ENCODE measurements around the gene HNF1A.
A peak's percentile ranks its signal among the peaks of the same experiment; 100 is the strongest.
"Not testable (repeated sequence)": the region's sequence is repeated elsewhere in the genome, so short reads cannot be mapped to it uniquely, and the experiment has no call there.

Gene HNF1A

DNA sequence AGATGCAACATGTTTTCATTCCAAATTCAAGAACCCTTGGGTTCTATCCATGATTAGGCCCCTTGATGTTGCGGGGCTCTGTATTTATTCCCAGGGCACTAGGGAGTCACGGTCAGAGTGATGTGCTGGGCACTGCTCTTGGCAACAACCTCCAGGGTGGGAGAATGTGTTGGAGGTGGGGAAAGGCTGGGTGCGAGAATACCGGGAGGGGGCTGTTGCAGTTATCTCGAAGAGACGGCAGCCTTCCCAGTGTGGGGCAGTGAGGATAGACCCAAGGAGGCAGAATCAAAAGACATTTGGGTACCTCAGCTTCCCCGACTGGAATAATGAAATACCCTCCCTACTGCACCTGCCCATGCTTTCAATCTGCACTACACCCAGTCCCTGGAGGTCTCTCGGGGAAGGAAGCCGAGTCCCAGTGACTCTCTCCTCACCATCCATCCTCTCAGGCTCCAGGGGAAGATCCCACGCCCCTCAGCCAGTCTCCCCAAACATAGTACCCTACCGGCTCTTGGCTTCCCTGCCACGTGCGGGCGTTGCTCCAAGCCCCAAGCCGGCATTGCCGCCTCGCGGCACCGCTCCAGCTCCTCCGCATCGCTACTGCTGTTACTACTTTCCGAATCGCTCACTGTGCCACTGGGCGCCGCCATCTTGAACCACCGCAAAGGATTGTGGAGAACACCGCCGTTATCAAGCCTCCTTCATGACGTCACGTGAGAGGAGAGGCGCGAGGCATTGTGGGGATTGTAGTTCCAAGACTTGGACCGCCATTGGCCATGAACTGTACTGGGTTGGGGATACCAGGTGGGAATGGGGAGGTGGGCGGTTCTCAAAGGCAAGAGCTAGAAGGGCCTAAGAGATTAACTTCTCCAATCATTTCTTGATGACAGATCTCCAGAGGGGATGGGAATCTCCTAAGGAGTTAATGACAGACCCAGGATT is 37.8 kb downstream of the HNF1A start, which contains the start of gene C12orf43:
C12orf43 (minus strand) TSS at position 663 of the 942 bp plus-strand sequence; CDS start at position 650, 13 bp downstream.
- DNase-seq: peak; percentile 97

DNA sequence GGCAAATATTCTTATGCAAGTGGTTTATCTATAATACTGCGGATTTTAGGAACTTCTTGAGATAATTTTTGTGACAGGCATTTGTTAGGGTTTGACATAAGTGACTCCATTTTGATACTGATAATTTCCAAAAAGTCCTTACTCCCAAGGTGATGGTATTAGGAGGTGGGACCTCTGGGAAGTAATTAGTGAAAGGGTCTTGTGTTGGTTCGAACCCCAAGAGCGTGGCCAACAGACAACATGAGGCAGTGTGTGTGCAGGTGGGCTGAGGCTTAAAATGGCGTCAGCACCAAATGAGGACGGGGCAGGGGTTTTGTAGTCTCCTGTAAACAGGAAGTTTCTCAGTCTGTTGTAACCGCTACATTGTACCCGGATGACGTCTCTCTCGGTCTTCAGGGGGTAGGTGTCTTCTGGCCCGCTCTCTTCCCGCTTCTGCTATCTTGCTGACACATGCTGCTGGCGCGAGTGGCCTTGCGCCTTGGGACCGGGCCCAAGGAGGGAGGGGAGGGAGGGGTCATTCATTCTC is 39.7 kb downstream of the HNF1A start:
- no peak for DNase-seq

DNA sequence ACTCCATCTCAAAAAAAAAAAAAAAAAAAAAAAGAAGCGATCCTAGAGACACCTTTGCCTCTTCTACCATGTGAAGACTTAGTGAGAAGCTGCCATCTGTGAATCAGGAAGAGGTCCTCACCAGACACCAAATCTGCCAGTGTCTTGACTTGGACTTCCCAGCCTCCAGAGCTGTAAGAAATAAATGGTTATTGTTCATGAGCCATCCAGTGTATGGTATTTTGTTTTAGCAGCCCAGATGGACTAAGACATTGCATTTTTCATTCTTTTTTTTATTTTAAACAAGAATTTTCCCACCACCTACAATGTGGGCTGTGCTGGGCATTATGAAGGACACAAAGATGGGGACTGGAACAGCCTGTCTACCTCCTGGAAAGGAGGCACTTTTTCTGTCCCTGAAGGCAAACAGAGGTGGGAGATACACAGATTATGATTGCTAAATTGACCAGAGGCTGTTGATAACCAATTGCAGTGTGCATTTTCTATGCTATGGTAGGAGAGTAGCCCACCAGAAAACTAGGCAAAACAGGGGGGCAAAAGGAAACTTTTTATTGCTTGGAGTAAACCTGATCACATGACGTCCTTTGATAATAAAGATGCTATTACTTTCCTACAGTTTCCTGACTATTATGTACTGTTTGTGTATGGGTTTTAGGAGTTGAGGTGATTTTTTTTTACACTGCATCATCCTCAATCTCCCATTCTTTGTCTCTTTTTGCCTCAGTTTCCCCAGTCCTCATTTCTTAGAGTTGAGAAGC is 40.7 kb downstream of the HNF1A start:
- no peak for DNase-seq

DNA sequence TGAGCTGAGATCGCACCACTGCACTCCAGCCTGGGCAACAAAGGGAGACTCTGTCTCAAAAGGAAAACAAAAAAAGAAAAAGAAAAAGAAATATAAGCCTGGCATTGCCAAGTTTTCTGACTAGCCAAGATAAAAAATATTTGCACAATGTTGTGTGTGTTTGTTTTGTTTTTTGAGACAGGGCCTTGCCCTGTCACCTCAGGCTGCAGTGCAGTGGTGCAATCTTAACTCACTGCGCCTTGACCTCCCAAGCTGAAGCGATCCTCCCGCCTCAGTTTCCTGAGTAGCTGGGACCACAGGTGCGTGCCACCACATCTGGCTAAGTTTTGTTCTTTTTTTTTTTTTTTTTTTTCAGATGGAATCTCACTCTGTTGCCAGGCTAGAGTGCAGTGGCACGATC is 43.4 kb downstream of the HNF1A start:
- DNase-seq: no peak

DNA sequence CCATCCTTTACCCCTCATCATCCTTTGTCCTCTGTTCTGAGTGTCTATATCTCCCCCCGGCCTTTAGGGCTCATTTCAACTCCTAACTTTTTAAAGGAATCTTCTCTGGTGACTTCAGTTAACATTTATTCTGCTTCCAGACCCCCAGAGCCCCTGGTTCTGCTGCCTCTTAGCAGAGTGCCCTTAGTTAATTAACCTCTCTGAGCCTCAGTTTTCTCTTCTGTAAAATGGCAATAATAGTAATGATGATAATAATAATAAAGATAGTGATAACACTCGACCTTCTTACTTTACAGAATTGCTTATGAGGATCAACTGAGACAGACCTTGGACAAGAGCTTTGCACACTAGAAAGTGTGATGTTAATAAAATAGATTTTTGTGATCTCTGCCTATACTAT is 44.4 kb downstream of the HNF1A start:
- no peak for DNase-seq

DNA sequence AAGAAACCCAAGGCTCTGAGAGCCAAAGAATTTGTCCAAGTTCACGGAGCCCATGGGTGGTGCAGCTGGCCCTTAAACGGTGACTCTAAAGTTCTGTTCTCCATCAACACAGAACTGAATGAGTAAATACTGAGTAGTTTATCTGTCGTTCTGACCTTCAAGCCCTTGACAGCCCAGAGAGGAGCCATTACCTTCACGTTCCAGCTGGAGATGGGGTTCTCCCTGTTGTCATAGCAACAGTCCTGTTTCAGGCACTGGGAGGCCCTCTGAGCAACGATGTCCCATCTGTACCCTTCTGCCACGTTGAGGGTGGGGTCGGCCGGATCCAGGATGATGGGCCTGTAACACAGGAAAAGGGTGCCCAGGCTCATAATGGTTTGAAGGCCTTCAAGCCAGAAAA is 45.5 kb downstream of the HNF1A start:
- DNase-seq: no peak

DNA sequence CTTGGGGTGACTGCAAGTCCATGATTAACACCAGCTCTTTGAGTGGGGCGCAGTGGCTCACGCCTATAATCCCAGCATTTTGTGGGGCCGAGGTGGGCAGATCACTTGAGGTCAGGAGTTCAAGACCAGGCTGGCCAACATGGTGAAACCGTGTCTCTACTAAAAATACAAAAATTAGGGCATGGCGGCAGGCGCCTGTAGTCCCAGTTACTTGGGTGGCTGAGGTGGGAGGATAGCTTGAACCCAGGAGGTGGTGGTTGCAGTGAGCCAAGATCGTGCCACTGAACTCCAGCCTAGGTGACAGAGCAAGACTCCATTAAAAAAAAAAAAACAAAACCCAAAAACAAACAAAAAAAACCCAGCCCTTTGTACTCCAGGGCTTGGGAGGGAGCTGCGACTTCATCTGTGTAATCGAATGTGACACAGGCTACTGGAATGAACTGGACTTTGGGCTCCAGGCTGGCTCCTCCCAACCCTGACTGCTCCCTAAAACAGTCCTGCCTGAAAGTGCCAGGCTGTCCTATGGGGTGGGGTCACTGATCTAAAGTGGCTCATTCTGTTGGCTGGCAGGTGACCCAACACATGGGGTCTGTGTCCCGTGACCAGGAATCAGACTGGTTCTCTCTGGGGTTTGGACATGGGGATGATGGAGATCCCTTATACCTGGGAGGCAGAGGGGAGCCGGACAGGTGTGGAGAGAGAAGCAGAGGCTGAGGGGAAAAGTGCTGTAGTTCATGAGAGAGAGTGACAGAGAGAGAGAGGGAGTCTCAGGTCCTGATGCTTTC is 47.3 kb downstream of the HNF1A start:
- DNase-seq: no peak

DNA sequence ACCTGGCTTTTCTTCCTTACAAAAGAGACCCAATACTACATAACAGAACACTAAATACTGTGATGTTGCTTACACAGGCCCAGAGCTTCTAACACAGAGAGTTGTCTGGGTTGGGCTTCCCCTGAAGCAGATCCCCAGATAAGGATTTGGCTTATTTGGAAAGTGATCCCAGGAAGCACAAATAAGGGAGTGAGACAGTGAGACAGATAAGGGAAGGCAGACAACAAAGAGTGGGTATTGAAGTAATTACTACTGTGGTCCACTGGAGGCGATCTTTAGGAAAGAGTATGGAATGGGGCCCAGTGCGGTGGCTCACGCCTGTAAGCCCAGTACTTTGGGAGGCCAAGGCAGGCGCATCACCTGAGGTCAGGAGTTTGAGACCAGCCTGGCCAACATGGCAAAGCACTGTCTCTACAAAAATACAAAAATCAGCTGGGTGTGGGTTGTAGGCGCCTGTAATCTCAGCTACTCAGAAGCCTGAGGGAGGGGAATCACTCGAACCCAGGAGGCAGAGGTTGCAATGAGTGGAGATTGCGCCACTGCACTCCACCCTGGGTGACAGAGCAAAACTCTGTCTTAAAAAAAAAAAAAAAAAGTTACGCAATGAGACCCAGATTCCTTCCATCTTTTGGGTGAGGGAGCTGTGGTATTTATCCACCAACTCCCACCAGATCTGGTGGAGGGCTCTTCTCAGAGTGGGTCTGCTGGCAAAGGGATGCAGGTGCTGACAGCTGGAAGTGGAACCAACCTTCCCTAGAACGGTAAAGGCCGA is 48.1 kb downstream of the HNF1A start:
- DNase-seq: no peak

DNA sequence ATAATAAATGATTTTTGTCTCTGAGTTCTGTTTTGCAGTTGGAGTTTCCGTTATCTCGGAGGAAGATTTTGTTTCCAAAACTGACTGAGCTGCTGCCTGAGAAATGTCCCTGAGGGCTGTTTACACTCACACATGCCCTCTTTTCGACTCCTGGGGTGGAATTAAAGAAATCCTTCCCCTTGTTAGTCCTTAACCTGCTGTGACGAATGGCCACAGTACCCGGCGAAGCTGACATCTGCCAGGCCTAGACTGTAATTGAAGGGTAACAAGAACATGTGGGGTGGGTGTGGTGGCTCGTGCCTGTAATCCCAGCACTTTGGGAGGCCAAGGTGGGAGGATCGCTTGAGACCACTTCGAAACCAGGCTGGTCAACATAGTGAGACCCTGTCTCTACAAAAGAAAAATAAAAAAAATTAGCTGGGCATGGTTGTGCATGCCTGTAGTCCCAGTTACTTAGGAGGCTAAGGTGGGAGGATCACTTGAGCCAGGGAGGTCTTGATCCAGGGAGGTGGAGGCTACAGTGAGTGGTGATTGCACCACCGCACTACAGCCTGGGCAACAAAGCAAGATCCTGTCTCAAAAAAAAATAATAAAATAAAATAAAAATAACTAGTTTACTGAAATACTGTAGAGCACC is 52.4 kb downstream of the HNF1A start:
- DNase-seq: no peak

DNA sequence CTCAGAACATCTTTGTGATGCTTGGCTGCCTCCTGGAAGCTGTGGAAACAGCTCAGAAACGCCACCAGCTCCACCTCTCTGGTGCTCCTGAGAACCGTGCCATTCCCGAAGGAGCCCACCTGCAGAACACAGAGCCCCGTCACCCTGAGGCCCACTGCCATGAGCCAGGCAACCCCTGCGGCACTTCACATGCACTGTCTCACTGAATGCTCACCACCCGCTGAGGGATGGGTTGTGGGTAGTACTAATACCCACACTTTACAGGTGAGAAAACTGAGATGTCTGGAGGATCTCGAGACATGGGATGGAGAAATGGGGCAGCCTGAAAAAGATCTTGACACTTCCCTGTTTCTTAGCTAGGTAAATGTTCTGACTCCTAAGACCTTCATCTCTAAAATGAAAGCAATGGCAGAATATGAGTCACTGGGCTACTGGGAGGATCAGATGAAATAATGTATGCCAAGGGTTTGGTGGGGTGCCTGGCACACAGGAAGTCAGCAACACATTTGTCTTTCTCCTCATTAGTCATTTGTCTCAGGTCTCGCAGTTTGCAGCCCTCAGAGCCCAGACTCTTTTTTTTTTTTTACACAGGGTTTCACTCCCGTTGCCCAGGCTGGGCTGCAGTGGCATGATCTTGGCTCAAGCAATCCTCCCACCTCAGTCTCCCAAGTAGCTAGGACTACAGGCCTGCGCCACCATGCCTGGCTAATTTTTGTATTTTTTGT is 55.4 kb downstream of the HNF1A start:
- DNase-seq: no peak

DNA sequence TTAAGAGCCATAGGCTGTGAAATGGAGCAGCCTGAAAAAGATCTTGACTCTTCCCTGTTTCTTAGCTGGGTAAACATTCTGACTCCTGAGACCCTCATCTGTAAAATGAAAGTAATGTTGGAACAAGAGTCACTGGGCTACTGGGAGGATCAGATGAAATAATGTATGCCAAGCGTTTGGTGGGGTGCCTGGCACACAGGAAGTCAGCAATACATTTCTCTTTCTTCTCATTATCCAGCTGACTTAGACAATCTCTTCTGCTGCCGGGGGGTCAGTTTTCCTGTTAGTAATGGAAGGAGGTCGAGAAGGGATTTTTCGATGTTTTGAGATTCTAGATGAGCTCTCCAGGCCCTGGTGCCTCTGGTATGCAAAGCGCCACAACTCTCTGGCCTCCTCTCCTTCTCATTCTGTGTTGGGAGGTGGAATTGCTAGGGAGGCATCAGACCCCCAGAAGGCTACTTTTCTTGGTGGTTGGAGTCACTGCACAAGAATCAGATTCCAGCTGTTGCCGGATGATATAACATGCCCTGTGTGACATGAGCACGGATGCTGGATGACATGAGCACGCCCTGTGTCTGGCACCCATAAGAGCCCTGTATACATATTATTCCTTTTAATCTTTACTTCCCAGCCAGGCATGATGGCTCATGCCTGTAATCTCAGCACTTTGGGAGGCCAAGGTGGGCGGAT is 56.4 kb downstream of the HNF1A start:
- DNase-seq: no peak

DNA sequence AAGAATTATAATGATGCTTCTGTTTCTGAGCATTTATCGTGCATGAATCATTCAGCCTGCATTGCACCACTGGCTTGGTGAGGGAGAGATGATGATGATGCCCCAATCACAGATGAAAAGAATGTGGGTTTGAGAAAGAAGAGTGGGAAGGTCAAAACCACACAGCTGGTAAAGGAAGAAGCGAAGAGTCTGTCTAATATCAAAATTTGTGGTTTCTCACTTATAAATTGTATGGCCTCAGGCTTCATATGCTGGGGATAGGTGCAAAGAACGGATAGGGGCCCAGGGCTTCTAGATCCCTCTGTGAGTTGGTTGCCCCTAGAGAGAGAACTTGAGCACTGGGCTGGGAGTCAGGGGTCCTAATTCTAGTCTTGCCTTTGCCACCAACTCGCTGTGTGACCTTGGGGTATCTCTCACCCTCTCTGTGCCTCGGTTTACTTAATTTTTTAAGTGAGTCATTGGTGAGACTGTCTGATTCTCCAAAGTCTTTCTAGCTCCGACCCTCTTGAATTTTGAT is 58.5 kb downstream of the HNF1A start:
- no peak for DNase-seq

DNA sequence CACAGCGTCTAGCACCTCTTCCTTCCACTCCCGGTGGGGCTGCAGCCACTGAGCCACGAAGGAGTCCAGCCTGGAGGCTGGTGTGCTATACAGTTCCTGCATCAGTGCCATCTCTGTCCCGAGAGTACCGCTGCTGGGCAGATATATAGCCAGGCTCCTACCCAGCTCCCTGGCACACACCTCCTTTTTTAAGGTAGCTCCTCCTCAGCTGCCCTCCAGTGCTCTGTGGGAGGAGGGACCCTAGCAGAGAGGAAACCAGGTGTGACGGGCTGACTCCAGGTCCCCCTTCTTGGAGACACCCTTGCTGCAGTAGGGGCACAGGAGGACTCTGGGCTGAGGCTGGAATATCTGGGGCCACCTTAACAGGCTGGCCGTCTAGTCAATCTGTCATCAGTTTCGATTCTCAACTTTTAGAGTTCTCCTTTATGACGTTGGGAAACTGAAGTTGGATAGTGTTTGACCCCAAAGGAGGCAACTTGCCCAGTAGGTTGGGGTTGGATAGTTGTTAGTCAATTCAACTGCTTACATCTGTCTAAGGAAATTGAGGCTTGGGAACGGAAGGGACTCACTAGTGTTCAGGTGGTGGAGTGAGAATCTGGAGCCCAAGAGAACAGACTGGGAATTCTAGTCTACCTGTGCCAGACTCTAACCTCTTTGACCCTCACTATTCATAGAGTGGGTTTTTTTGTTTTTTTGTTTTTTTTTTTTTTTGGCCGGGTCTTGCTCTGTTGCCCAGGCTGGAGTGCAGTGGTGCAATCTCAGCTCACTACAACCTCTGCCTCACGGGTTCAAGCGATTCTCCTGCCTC is 60.7 kb downstream of the HNF1A start, which contains the start of gene OASL:
OASL (minus strand) TSS at position 386 of the 808 bp plus-strand sequence; CDS start at position 111, 275 bp downstream.
- no peak for DNase-seq

DNA sequence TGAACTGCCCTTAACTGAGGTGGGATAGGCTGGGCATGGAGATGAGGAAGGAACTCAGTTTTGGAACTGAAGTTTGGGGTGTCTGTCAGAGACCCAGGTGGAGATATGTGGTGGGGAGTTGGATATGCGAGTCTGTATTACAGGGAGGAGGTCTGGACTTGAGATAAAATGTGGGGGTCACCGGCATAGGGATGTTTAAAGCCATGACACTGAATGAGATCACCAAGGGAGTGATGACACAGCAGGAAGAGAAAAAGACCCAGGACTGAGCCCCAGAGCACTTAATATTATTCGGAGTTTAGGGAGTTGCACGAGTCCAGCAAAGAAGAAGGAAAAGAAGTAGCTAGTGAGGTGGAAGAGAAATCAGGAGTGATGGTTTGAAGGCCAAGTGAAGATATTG is 64.7 kb downstream of the HNF1A start:
- DNase-seq: no peak

DNA sequence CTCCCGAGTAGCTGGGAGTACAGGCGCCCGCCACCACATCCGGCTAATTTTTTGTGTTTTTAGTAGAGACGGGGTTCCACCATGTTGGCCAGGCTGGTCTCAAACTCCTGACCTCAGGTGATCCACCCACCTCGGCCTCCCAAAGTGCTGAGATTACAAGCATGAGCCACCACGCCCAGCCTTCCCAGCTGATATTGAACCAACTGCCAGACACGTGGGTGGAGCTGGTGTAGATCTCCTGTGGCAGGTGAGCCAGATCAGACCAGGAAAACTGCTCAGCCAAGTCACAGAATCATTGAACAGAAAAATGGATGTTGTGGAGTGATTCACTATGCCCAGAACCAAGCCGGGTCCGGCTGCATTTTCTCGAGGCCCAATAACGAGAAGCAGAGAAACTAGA is 69.1 kb downstream of the HNF1A start:
- DNase-seq: not testable (repeated sequence)

DNA sequence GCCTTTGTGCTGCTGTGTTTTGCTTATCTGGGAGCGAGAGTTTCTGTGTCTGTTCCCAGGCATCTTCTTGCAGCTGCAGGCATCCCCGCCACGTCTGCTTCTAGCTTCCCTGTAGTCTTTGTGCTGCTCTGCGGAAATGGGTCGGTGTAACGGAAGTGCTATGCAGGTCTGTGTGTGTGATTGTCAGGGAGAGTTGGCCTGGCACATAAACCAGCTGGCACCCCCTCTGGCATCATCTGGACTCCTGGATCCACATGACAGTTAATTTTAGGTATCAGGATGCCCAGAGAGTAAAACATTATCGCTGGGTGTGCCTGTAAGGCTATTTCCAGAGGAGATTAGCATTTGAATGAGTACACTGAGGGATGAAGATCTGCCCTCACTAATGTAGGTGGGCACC is 70.1 kb downstream of the HNF1A start:
- no peak for DNase-seq

DNA sequence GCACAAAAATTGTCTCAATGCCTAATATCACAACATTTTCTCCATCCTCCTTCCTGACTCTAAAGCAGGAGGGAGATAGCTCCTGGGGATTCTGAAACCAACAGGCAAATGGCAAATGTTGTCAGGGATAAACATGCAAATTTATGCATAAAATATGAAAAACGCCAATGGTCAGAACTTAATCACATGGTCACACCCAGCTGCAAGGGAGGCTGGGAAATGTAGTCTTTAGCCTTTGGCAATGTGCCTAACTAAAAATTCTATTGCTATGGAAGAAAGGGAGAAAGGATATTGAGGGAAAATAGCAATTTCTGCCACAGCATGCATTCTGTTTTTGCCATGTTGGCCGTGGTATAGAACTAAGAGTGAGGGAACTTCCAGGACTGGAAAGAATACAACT is 72.4 kb downstream of the HNF1A start:
- no peak for DNase-seq
